ENCODE data around the gene HERC3.
A peak's percentile ranks its signal among the peaks of the same experiment; 100 is the strongest.

The HERC3 gene

DNA sequence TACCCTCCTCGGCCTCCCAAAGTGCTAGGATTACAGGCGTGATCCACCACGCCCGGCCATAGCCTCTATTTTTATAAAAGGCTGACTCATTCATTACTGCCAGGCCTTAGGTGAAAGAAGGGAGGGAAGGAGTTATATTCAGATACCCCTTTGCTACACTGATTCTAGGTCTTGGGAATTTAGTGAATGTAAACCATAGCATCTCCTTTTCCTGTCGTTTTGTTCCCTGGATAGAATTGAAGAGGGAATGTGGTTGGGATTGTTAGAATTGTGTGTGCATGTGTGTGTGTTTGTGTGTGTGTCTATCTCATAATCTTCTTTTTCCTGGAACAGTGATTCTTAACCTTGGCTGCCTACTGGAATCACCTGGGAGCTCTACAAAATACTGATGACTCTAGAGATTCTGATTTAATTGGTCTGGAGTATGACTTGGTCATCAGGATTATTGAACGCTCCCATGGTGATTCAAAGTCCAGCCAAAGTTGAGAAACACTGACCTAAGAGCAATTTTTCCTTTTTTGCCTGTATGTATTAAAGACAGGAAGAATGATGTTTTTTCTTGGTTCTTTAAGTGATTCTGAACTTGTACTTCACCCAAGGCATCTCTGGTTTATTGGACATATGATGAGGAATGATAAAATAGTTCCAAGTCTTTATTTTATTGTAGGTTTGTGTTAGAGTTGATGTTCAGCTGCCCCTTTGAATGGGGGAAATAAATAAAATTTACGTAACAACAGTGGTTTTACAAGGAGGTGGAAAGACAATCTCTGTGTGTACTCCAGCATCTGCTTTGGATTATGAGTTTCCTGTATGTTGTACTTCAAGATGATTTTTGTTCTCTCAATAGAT lies 68.4 kb downstream of the HERC3 start:
- DNase-seq, result no peak

DNA sequence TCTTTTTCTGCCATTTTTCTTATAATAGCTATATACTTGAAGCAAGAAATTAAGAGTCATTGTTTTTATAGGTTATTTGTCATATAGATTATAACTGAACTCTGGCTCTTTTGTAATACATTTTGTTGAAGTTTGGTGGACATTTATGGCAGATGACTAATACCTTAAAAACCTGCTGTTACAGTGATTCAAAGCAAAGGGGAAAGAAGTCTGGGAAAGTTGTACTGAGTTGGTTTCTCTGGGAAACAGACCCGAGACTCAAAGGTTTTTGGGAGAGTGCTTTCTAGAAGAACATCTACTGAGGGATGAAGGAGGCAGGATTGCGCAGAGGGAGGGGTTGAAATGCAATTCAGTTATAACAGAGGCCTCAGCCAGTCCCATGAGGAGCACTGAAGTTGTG lies 69.5 kb downstream of the HERC3 start:
- DNase-seq, result no peak

- no peak for DNase-seq
Measured at GRCh38 chr4:88672987-88673386, 80.7 kb downstream of the HERC3 start.

GRCh38 chr4:88673886-88674285 lies 81.6 kb downstream of the HERC3 start:
- DNase-seq, result no peak

DNA sequence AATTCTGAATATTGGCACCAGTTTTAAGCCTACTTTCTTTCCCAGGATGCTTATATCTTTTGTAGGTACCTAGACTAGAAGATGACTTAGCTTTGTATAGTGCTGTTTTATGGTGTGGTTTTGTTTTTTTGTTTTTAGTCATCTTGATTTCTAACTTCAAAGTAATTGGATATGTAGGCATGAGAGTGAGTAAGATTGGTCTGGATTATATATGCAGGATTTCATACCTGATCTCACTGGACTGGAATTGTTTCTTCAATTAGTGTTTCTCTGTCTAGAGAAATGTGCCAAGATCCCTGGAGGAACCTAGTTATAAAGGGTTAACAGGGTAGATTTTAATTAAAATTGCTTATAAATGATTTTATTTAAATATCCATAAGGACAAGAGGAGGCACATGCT lies 82.3 kb downstream of the HERC3 start:
- DNase-seq, result no peak

GRCh38 chr4:88674979-88675378 lies 82.7 kb downstream of the HERC3 start:
- DNase-seq, result no peak

GRCh38 chr4:88675543-88675942 lies 83.3 kb downstream of the HERC3 start:
- no peak for DNase-seq

DNA sequence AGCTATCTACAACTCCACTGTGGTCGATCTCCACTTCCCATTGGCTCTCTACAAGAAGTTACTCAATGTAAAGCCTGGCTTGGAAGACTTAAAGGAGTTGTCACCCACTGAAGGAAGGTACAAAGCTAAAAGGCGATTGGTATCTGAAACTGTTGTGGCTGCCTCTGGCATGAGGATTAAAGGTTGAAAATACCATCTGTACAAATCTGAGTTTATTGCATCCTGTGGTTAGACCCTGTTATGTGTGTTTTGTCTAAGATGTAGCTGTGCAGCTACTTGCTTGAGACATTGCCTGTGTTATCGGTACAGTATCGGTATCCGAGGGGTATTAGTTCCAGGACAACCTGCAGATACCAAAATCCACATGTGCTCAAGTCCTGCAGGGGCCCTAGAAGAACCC lies 88.9 kb downstream of the HERC3 start:
- no peak for DNase-seq

DNA sequence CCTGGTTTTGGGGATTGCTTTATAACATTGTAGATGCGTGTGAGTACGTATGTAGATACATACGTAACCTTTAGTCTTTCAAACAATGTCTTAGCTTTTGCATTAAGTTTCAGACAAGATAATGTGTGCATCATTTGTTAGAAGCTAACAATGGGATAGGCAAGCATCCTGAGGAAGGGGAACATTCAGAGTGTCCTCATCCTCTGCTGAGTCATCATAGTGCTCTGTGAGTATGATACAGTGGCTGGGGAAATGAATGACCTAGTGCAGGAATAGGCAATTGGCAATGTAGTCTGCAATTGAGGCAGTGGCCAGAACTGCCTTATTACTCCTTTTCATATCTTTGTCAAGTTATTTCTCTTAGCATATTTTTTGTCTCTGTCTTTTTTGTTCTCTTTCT lies 98.1 kb downstream of the HERC3 start:
- no peak for DNase-seq

DNA sequence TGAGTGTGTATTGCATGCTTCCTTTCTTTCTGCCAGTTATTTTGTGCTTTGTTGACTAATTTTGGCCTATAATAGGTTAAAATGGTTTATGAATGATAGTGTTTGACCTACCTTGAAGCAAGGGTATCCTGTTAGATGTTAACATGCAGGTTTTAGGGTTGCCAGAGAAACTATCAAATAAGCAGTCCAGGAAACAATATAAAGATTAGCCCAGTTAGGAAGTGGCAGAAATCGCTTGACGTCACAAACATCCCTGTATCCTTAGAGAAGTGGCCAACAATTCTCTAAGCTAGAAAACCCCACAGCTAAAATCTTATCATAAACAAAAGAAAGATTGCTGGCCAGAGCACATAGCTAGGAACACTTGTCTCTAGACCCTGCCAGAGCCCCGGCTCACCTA lies 101.5 kb downstream of the HERC3 start:
- no peak for DNase-seq

DNA sequence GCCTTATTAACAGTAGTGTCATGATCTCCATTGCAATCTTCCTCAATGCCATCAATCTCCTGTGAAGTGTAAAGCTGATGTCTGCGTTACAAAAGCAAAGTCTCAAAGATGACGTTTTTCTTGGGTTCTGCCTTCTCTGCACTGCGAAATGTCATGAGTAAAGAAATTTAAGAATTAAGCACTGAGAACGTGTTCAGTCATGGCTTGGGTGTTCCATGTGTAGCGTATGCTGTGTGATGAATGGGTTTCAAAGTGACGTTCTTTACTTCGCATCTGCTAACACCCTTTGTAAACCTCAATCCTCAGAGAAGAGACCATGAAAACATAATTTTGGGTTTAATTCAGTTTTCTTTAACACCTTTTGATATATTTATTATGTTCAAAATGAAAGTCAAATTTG lies 104.3 kb downstream of the HERC3 start:
- no peak for DNase-seq

DNA sequence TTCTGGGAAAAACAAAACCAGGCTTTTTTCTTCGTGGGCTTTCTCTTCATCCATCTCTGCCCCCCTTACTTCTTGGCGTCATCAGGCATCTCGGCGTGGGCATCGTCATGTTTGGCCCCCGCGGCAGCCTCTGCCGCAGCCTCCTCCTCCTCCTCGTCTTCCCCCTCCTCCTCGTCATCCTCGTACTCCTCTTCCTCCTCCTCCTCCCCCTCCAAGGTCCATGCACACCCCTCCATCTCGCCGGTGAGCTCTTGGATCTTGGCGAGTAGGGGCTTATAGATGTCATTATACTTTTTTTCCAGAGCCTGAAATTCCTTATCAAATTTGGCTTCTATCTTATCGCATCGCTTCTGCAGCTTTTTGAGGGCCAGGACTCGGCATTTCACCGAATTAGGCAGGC lies 104.9 kb downstream of the HERC3 start:
- no peak for DNase-seq

- peak; percentile 17 for DNase-seq
Measured at GRCh38 chr4:88697588-88698329, 105.5 kb downstream of the HERC3 start, which contains the start of gene NAP1L5. NAP1L5 (minus strand) TSS chr4:88697829; CDS start chr4:88697754, 75 bp downstream.

GRCh38 chr4:88698519-88698918 lies 106.2 kb downstream of the HERC3 start:
- DNase-seq, result no peak

DNA sequence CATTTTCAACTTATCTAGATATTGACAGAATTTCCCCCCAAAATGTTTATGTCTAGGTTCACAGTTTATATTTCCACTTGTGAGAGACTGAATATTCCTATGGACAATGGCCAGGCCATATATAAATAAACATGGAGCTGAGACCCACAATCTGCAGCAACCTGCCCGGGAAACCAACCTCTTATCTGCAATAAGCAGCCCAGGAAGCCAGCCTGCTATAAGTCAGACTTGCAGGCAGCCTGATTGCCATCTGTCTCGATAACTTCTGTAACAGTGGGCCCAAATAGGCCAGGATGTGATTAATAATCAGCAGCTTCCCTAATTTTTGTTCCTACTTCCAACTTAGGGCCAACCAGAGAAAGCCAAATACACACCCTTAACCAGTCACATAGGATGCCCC lies 110.5 kb downstream of the HERC3 start:
- no peak for DNase-seq

- DNase-seq, result no peak
Measured at GRCh38 chr4:88705223-88705622, 112.9 kb downstream of the HERC3 start.

- no peak for DNase-seq
Measured at GRCh38 chr4:88705805-88706492, 113.7 kb downstream of the HERC3 start.

DNA sequence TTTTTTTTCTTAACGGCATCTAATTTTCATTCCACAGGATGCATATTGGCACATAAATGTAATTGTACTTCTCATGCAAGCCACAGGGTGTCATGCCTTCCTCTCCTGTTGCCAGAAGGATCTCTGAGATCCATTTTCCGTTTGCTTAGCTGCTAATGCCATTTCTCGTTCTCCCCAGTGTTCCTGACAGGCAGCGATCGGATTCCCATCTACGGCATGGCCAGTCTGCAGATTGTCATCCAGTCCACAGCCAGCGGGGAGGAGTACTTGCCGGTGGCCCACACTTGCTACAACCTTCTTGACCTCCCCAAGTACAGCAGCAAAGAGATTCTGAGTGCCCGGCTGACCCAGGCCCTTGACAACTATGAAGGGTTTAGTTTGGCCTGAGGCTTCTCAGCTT lies 114.3 kb downstream of the HERC3 start:
- DNase-seq, result peak; percentile 65

DNA sequence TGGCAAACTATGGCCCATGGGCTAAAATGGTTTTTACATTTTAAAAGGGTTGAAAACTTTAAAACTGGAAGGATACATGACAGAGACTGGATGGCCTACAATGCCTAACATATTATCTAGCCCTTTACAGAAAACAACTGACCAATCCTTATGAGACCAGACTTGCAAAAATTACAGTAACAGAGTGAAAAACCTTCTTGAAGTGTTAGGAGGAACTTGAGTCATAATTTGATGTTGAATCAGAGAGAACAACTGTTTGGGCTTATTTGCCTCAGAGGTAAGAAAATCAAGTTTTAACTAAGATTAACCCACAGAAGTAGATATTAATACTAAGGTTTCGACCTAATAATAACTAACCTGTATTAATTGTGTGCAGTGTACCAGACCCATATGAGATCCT lies 117.7 kb downstream of the HERC3 start:
- no peak for DNase-seq

DNA sequence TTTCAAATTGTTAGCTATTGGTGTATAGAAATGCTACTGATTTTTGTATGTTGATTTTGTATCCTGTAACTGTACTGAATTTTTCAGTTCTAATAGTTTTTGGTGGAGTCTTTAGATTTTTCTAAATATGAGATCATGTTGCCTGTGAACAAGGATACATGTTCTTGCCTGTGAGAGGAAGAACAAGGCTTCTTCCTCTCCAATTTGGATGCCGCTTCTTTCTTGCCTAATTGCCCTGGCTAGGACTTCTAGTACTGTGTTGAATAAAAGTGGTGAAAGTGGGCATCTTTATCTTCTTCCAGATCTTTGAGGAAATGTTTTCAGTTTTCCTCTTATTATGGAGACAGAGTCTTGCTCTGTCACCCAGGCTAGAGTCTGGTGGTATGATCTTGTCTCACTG lies 121.5 kb downstream of the HERC3 start:
- no peak for DNase-seq

DNA sequence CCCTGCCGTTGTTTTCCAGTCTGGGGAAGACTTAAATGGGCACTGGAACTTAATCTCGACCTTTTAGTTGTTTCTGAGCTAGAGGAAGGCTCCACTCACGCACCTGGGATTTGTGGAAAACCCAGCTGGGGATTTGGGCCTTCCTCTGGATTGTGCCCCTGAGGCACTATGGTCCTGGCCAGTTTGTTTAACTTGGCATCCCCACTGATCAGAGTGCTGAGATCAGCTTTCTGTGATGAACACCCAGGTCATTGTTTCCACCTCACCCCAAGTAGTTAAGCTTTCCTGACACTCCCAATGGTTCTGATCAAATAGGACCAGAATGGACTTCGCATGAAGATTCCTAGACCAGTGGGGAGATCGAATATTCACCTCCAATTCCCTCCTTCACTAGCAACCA lies 125.8 kb downstream of the HERC3 start:
- no peak for DNase-seq

DNA sequence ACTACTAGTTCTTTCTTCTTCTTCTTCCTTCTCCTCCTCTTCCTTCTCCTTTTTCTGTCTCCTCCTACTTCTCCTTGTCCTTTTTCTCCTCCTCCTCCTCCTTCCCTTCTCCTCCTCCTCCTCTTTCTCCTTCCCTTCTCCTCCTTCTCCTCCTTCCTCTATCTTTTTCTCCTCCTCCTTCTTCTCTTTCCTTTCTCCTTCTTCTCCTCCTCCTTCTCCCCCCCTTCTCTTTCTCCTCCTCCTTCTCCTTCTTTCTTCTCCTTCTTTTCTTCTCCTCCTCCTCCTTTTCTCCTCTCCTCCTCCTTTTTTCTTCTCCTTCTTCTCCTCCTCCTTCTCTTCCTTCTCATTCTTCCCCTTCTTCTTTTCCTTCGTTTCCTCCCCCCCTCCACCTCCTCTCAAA lies 127.1 kb downstream of the HERC3 start:
- no peak for DNase-seq

Data from kidney glomerular epithelial cell (primary cell).